ENCODE measurements around the gene ADAMTS19.
A peak's percentile ranks its signal among the peaks of the same experiment; 100 is the strongest.
"Not testable (repeated sequence)": the region's sequence is repeated elsewhere in the genome, so short reads cannot be mapped to it uniquely, and the experiment has no call there.

Gene ADAMTS19

DNA sequence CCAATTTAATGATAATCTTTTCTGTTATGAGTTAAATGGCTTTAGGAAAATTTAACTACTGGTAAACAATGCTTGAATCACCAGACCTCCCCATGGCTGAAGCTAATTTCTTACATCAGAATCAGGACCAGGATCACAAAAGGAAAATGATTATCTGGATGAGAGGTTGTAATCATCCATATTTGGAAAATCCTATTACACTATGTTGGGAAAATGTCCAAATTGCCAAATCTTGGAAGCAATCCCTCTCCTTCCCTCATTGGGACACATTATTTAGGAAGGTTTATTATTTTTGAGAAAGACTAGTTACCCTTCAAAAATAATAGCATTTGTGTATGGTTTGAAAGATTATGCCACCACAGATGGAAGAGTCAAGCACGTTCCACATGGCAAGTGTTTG lies 157.1 kb downstream of the ADAMTS19 start:
- TF ChIP-seq, protein P1, sequence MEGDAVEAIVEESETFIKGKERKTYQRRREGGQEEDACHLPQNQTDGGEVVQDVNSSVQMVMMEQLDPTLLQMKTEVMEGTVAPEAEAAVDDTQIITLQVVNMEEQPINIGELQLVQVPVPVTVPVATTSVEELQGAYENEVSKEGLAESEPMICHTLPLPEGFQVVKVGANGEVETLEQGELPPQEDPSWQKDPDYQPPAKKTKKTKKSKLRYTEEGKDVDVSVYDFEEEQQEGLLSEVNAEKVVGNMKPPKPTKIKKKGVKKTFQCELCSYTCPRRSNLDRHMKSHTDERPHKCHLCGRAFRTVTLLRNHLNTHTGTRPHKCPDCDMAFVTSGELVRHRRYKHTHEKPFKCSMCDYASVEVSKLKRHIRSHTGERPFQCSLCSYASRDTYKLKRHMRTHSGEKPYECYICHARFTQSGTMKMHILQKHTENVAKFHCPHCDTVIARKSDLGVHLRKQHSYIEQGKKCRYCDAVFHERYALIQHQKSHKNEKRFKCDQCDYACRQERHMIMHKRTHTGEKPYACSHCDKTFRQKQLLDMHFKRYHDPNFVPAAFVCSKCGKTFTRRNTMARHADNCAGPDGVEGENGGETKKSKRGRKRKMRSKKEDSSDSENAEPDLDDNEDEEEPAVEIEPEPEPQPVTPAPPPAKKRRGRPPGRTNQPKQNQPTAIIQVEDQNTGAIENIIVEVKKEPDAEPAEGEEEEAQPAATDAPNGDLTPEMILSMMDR (IDR thresholded peaks at IDR 0.05; ENCODE audit: low read depth, low read length): no peak
- DNase-seq: no peak
- no peaks in the 10 kb centered on the region for H3K9me3 ChIP-seq
- peaks cover 8% of the 10 kb centered on the region for H3K4me1 ChIP-seq
- H3K4me3 ChIP-seq (ENCODE audit: low read depth, low read length): no peak overlapping the region
- peaks cover 65% of the 10 kb centered on the region for H3K36me3 ChIP-seq
- H3K27me3 ChIP-seq: no peaks in the 10 kb centered on the region

- Histone ChIP-seq H3K4me3 (ENCODE audit: low read depth, low read length) (no peak overlapping the region), H3K9me3 (no peaks in the 10 kb centered on the region), H3K27me3 (no peaks in the 10 kb centered on the region), H3K4me1 (peaks cover 8% of the 10 kb centered on the region), H3K36me3 (peaks cover 68% of the 10 kb centered on the region)
- no peak for DNase-seq
- TF ChIP-seq, protein P1 (IDR thresholded peaks at IDR 0.05; ENCODE audit: low read depth, low read length): no peak
Measured at GRCh38 chr5:129619782-129620181, 159.7 kb downstream of the ADAMTS19 start.

DNA sequence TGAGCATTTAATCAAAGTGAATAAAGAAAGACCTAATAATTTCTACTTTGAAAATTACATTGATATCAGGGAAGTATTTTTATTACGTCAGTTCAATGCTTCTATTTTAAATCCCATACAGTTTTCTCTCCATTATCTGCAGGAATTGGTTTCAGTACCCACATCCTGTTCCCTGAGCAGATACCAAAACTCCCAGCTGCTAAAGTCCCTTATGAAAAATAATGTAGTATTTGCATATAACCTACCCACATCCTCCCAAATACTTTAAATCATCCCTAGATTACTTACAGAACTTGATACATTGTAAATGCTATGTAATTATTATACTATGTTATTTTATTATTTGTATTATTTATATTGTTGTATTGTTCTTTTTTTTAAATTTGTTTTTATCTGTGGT lies 162.4 kb downstream of the ADAMTS19 start:
- no peaks in the 10 kb centered on the region for H3K9me3 ChIP-seq
- H3K36me3 ChIP-seq: peaks cover 75% of the 10 kb centered on the region
- no peak for DNase-seq
- TF ChIP-seq, protein P1 (IDR thresholded peaks at IDR 0.05; ENCODE audit: low read depth, low read length): no peak
- no peak overlapping the region for H3K4me3 ChIP-seq (ENCODE audit: low read depth, low read length)
- H3K4me1 ChIP-seq: no peaks in the 10 kb centered on the region
- H3K27me3 ChIP-seq: no peaks in the 10 kb centered on the region

DNA sequence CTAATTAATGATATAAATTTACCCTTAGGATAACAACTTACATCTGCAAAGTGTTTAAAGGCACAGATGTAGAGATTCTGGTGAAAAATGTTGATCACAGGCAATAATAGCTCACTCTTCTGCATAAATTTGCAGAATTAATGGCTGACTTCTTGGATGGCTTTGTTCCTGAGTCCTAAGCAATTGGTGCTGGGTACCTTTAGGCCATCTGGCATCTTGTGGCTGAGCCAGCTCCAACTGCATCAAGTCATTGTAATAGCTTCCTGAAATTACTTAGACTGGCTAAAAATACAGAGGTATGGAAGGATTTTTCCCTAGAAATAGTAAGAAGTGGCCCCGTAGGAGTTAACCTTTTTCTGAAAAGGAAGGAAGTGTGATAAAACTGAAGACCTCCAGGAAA lies 169.5 kb downstream of the ADAMTS19 start:
- TF ChIP-seq, protein P1 (IDR thresholded peaks at IDR 0.05; ENCODE audit: low read depth, low read length): no peak
- Histone ChIP-seq H3K27me3 (no peaks in the 10 kb centered on the region), H3K4me3 (ENCODE audit: low read depth, low read length) (no peak overlapping the region)

GRCh38 chr5:129630101-129630500 lies 170.0 kb downstream of the ADAMTS19 start:
- Histone ChIP-seq H3K36me3 (peaks cover 65% of the 10 kb centered on the region), H3K4me3 (ENCODE audit: low read depth, low read length) (no peak overlapping the region), H3K4me1 (peaks cover 8% of the 10 kb centered on the region), H3K27me3 (no peaks in the 10 kb centered on the region), H3K9me3 (no peaks in the 10 kb centered on the region; the same call in 1 of the 2 replicates)
- TF ChIP-seq, protein P1 (IDR thresholded peaks at IDR 0.05; ENCODE audit: low read depth, low read length): no peak
- no peak for DNase-seq

More for the DNA sequence above, 169.5 kb downstream of the ADAMTS19 start:
- peaks cover 62% of the 10 kb centered on the region for H3K36me3 ChIP-seq
- DNase-seq: no peak
- no peaks in the 10 kb centered on the region; the same call in 1 of the 2 replicates for H3K9me3 ChIP-seq
- H3K4me1 ChIP-seq: peaks cover 8% of the 10 kb centered on the region

DNA sequence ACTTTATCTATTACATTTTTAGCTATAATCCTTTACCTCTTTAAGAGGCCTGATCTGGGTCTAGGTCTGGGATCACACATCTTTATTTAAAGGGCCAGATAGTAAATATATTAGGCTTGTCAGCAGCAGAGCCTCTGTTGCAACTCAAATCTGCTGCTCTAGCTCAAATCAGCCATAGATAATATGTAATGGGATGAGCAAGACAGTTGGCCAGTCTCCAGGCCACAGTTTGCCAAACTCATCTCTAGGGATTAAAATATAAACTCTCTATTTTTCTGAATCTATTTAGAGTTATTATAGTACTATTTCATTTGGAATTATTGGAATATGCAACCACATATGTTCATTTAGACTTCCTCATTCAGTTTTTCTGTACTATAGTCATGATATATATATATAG lies 171.9 kb downstream of the ADAMTS19 start:
- Histone ChIP-seq H3K4me3 (ENCODE audit: low read depth, low read length) (no peak overlapping the region), H3K27me3 (no peaks in the 10 kb centered on the region), H3K36me3 (peaks cover 58% of the 10 kb centered on the region), H3K4me1 (peaks cover 8% of the 10 kb centered on the region), H3K9me3 (no peaks in the 10 kb centered on the region; the same call in 1 of the 2 replicates)
- TF ChIP-seq, protein P1 (IDR thresholded peaks at IDR 0.05; ENCODE audit: low read depth, low read length): no peak
- peak; percentile 59 for DNase-seq

DNA sequence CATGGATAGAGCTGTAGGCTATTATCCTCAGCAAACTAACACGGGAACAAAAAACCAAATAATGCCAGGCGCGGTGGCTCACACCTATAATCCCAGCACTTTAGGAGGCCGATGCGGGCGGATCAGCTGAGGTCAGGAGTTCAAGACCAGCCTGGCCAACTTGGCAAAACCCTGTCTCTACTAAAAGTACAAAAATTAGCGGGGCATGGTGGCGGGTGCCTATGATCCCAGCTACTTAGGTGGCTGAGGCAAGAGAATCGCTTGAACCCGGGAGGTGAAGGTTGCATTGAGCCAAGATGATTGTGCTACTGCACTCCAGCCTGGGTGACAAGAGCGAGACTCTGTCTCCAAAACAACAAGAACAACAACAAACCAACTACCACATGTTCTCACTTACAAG lies 177.4 kb downstream of the ADAMTS19 start:
- not testable (repeated sequence) for H3K27me3 ChIP-seq; H3K4me3 ChIP-seq (ENCODE audit: low read depth, low read length); DNase-seq; H3K4me1 ChIP-seq; H3K9me3 ChIP-seq
- peaks cover 48% of the 10 kb centered on the region for H3K36me3 ChIP-seq

Measured in BE2C (cell line).